ENCODE measurements around the gene PRKAG2. TPM values are rescaled to one million over a fixed set of nuclear protein-coding genes. Genes with fewer than 3 reads are reported as not detected.
"Not testable (repeated sequence)": the region's sequence is repeated elsewhere in the genome, so short reads cannot be mapped to it uniquely, and the experiment has no call there.

Gene PRKAG2
- total RNA-seq, 4 donors from 2014 or later, result 19.5 to 30.8 (median 27.6) TPM

- intact Hi-C loops (cut with DNase I), result no loop called here
- H3K4me1 ChIP-seq, result peaks cover 14 to 15% of the 10 kb centered on the region in 2 donors
- no peaks in the 10 kb centered on the region for H3K27me3 ChIP-seq
- H3K4me3 ChIP-seq (replicated peaks in 1 of 3), result peak overlapping the region in 2 of 3 donors; percentile 73 to 98
- no peaks in the 10 kb centered on the region for H3K36me3 ChIP-seq
- H3K27ac ChIP-seq, result peak overlapping the region in 2 of 3 donors; percentile 93 to 94
- TF ChIP-seq CTCF (IDR thresholded peaks at IDR 0.05) (no peak), POLR2A (IDR thresholded peaks at IDR 0.05) (no peak)
- no peak for DNase-seq
- no peaks in the 10 kb centered on the region for H3K9me3 ChIP-seq
- WGBS, 2 donors, result 34 to 36% methylated on average over 21 to 24 of the region's 30 CpGs
These were observed 1.3 kb upstream of the PRKAG2 start for GRCh38 chr7:151877911-151878835.

- H3K27me3 ChIP-seq, result no peaks in the 10 kb centered on the region
- H3K4me3 ChIP-seq (replicated peaks in 1 of 3), result peak overlapping the region; percentile 73 to 98 (median 86)
- no peak for TF ChIP-seq POLR2A (IDR thresholded peaks at IDR 0.05)
- no peak for TF ChIP-seq CTCF (IDR thresholded peaks at IDR 0.05)
- DNase-seq, result peak; percentile 79 to 80
- intact Hi-C loops (cut with DNase I), result no loop called here
- no peaks in the 10 kb centered on the region for H3K9me3 ChIP-seq
- H3K27ac ChIP-seq, result peak overlapping the region; percentile 93 to 98 (median 94)
- H3K36me3 ChIP-seq, result no peaks in the 10 kb centered on the region
- 0 to 1% methylated on average over 27 to 32 of the region's 93 CpGs for WGBS, 2 donors
- peaks cover 14 to 15% of the 10 kb centered on the region in 2 donors for H3K4me1 ChIP-seq
These were observed 695 bp downstream of the PRKAG2 start for GRCh38 chr7:151875942-151876898.

DNA sequence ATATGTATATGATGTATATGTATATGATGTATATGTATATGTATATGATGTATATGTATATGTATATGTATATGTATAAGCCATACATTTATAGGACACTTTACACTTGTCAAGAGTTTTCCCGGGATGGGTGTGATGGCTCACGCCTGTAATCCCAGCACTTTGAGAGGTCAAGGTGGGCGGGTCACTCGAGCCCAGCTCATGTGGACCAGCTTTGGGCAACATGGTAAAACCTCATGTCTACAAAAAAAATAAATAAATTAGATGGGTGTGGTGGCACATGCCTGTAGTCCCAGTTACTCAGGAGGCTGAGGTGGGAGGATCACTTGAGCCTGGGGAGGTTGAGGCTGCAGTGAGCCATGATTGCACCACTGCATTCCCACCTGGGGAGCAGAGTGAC, 2.4 kb downstream of the PRKAG2 start:
- H3K36me3 ChIP-seq, DNase-seq: not testable (repeated sequence)

GRCh38 chr7:151873402-151873965, 3.4 kb downstream of the PRKAG2 start:
- intact Hi-C loops (cut with DNase I), result no loop called here
- Histone ChIP-seq H3K4me3 (replicated peaks in 1 of 3) (no peak overlapping the region), H3K9me3 (no peaks in the 10 kb centered on the region), H3K27me3 (no peaks in the 10 kb centered on the region), H3K4me1 (peaks cover 34 to 38% of the 10 kb centered on the region in 2 donors), H3K36me3 (no peaks in the 10 kb centered on the region), H3K27ac (no peak overlapping the region)
- TF ChIP-seq CTCF (IDR thresholded peaks at IDR 0.05) (no peak), POLR2A (IDR thresholded peaks at IDR 0.05) (no peak)
- WGBS, 2 donors, result 81 to 88% methylated on average over 11 of the region's 11 CpGs
- peak in 1 of 2 donors; percentile 36 for DNase-seq

More for the DNA sequence above, 2.4 kb downstream of the PRKAG2 start:
- H3K4me3 ChIP-seq (replicated peaks in 1 of 3); H3K9me3 ChIP-seq; H3K27me3 ChIP-seq; intact Hi-C loops (cut with DNase I): not testable (repeated sequence)
- peak overlapping the region; percentile 93 to 98 (median 94) for H3K27ac ChIP-seq
- peaks cover 24 to 30% of the 10 kb centered on the region in 2 donors for H3K4me1 ChIP-seq
- 87 to 88% methylated on average over 4 of the region's 4 CpGs for WGBS, 2 donors

Measured in thyroid gland (tissue), 4 donors.